Colonic mucosa (tissue), 4 donors: ENCODE data around the gene OR4B1. TPM values are rescaled to one million over a fixed set of nuclear protein-coding genes. Genes with fewer than 3 reads are reported as not detected.

Experiments used
- DNase-seq: peaks from one replicate; pipeline ENCODE4 v3.0.0-alpha.2; 2020
- H3K27ac ChIP-seq: fragments of 200-600 bp; one replicate; pipeline ENCODE4 v1.8.0; 2021
- H3K27me3 ChIP-seq: fragments of 200-600 bp; one replicate; pipeline ENCODE4 v1.8.0; 2021
- H3K36me3 ChIP-seq: fragments of 200-600 bp; one replicate; pipeline ENCODE4 v1.8.0; 2021
- H3K4me1 ChIP-seq: fragments of 200-600 bp; one replicate; pipeline ENCODE4 v1.8.0; 2021; ENCODE audit warnings: mild to moderate bottlenecking
- H3K4me3 ChIP-seq: fragments of 200-600 bp; one replicate; pipeline ENCODE4 v1.8.0; 2021
- H3K9ac ChIP-seq, 2 donors: one replicate each; pipeline ENCODE4 v1.7.0; 2013; ENCODE audit warnings: control low read depth in 2 of 2, low read depth in 2 of 2, low read length in 2 of 2
- H3K9me3 ChIP-seq: fragments of 200-600 bp; one replicate; pipeline ENCODE4 v1.8.0; 2021
- intact Hi-C: fragments of 100-400 bp; cut with DNase I; formaldehyde crosslinking; loops from one replicate; pipeline ENCODE4 v1.14.1; 2022
- total RNA-seq, 2 donors: library from RNA; stranded (reverse); fragmentation: NEBNext Ultra II Directional in 1 of 2; extraction: Animal tissue kit (Norgen Biotek cat#: 25700) in 1 of 2; gene quantifications; one replicate each; pipeline ENCODE4 v1.2.1, GENCODE V29; 2021
- TF ChIP-seq, protein P1 (sequence below): fragments of 200-600 bp; IDR thresholded peaks from one replicate; pipeline ENCODE4 v1.8.0; 2022; ENCODE audit warnings: antibody characterized with exemption, mild to moderate bottlenecking
- donor health status: healthy.
- donor health status: DM: no; HTN: no; CAD: no.
- donor health status: DM: no; HTN: no; CAD: no.

OR4B1 gene, protein sequence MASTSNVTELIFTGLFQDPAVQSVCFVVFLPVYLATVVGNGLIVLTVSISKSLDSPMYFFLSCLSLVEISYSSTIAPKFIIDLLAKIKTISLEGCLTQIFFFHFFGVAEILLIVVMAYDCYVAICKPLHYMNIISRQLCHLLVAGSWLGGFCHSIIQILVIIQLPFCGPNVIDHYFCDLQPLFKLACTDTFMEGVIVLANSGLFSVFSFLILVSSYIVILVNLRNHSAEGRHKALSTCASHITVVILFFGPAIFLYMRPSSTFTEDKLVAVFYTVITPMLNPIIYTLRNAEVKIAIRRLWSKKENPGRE
- total RNA-seq: not detected

DNA sequence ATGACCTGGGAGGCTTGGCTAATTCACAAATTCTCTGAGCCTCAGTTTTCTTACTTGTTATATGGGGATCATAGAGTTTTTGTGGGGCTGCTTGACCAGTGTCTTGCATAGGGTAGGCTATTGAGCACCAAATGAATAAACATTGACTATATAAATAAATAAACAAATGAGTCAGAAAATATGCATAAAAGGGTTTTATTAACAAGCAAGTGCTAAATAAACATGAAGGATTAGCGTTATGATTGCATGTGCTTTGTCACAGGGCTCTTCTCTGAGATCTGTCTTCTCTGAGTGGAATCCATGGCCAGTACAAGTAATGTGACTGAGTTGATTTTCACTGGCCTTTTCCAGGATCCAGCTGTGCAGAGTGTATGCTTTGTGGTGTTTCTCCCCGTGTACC, at the start of gene OR4B1:
Gene OR4B1 (plus strand): TSS at position 301 of the 400 bp plus-strand sequence. CDS start 0 bp downstream, at position 301.
- H3K36me3 ChIP-seq: no peaks in the 10 kb centered on the region
- no peak within 1 kb of the TSS for H3K4me3 ChIP-seq
- TF ChIP-seq, protein P1, sequence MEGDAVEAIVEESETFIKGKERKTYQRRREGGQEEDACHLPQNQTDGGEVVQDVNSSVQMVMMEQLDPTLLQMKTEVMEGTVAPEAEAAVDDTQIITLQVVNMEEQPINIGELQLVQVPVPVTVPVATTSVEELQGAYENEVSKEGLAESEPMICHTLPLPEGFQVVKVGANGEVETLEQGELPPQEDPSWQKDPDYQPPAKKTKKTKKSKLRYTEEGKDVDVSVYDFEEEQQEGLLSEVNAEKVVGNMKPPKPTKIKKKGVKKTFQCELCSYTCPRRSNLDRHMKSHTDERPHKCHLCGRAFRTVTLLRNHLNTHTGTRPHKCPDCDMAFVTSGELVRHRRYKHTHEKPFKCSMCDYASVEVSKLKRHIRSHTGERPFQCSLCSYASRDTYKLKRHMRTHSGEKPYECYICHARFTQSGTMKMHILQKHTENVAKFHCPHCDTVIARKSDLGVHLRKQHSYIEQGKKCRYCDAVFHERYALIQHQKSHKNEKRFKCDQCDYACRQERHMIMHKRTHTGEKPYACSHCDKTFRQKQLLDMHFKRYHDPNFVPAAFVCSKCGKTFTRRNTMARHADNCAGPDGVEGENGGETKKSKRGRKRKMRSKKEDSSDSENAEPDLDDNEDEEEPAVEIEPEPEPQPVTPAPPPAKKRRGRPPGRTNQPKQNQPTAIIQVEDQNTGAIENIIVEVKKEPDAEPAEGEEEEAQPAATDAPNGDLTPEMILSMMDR: no peak
- no peak for DNase-seq
- H3K27ac ChIP-seq: no peak within 1 kb of the TSS
- no peaks in the 10 kb centered on the region for H3K9me3 ChIP-seq
- H3K9ac ChIP-seq: no peak within 1 kb of the TSS
- no peaks in the 10 kb centered on the region for H3K4me1 ChIP-seq
- no peaks in the 10 kb centered on the region for H3K27me3 ChIP-seq
- intact Hi-C loops: no loop called here

DNA sequence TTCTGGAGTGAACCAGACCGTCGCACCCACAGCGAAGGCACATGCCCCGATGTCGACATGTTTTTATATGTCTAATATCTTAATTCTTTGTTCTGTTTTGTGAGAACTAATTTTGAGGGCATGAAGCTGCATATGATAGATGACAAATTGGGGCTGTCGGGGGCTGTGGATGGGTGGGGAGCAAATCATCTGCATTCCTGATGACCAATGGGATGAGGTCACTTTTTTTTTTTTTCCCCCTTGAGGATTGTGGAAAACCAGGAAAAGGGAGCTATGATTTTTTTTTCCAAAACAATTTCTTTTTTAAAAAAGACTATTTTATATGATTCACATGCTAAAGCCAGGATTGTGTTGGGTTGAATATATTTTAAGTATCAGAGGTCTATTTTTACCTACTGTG, 49.2 kb upstream of the OR4B1 start:
- no peaks in the 10 kb centered on the region for H3K36me3 ChIP-seq
- intact Hi-C loops: no loop called here
- H3K4me1 ChIP-seq: no peaks in the 10 kb centered on the region
- no peak overlapping the region for H3K4me3 ChIP-seq
- no peak for DNase-seq
- TF ChIP-seq, protein P1: no peak
- H3K9ac ChIP-seq: no peak overlapping the region
- no peaks in the 10 kb centered on the region for H3K9me3 ChIP-seq
- no peak overlapping the region for H3K27ac ChIP-seq
- H3K27me3 ChIP-seq: no peaks in the 10 kb centered on the region

DNA sequence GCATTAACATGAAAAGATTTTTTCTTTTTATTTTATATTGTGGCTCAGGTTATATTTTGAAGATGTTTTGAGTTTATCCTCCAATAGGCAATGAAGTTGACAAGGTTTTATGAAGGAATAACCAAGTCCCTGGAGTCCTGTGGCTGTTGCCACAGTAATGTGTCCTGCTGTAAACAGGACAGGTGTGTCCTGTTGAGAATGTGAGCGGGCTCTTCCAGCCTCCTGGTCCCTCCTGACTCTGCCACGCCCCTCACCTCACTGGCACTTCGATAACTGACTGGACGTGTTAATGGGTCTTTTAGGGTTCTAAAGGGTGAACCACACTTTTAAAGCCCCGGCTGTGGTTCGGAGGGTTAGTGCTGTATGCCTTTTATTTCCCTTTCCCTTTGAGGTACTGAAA, 47.8 kb upstream of the OR4B1 start:
- Histone ChIP-seq H3K27me3 (no peaks in the 10 kb centered on the region), H3K4me3 (no peak overlapping the region), H3K4me1 (no peaks in the 10 kb centered on the region), H3K9ac (no peak overlapping the region), H3K36me3 (no peaks in the 10 kb centered on the region), H3K9me3 (no peaks in the 10 kb centered on the region), H3K27ac (no peak overlapping the region)
- TF ChIP-seq, protein P1: no peak
- intact Hi-C loops: no loop called here
- no peak for DNase-seq

DNA sequence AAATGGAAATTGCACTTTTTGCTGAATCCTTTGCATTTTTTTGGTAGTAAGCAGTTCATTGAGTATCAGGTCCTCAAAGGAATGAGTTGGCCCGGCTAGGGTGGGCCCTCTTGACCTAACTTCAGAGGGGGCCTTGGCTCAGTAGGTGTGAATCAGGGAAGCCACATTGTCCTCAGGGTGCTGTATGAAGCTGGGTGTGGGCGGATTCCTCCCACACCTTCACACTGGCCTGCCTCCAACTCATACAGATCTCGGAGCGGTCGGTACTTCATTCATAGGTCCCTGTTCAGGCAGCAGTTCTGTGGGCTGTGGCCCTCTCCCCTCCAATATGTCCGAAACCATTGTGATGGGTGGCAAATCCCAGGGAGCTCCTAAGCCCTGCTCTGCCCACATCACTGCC, 47.4 kb upstream of the OR4B1 start:
- intact Hi-C loops: no loop called here
- Histone ChIP-seq H3K9ac (no peak overlapping the region), H3K36me3 (no peaks in the 10 kb centered on the region), H3K27ac (no peak overlapping the region), H3K4me1 (no peaks in the 10 kb centered on the region), H3K27me3 (no peaks in the 10 kb centered on the region), H3K4me3 (no peak overlapping the region), H3K9me3 (no peaks in the 10 kb centered on the region)
- no peak for DNase-seq
- TF ChIP-seq, protein P1: no peak

DNA sequence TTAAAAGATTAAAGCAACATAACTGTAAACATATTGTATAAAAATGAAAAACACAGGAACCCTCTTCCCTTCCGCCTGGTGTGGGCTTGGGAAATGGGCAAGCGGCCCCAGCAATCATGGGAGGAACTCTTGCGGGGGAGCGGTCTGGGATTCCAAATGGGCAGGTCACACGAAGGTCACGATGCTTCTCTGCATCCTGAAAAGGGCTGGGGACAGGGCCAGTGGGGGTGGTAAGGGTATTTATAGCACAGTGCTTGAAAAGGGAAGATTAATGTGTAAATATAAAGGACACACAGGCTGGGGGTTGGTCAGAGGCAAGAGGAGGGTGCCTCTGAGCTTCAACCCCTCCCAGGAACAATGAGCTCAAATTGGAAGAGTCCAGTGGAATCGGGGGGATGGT, 46.9 kb upstream of the OR4B1 start:
- no peak for DNase-seq
- intact Hi-C loops: no loop called here
- Histone ChIP-seq H3K4me3 (no peak overlapping the region), H3K36me3 (no peaks in the 10 kb centered on the region), H3K9ac (no peak overlapping the region), H3K9me3 (no peaks in the 10 kb centered on the region), H3K27me3 (no peaks in the 10 kb centered on the region), H3K4me1 (no peaks in the 10 kb centered on the region), H3K27ac (no peak overlapping the region)
- TF ChIP-seq, protein P1: no peak
